ENCODE results near the gene PRSS1. TPM values are rescaled to one million over a fixed set of nuclear protein-coding genes. Genes with fewer than 3 reads are reported as not detected.

The PRSS1 gene
- total and polyA plus RNA-seq, 2 experiments from 2014 or later: not detected

GRCh38 chr7:142716596-142716995, 32.7 kb upstream of the PRSS1 start:
- Histone ChIP-seq H3K27me3 (ENCODE audit: insufficient read depth) (no peaks in the 10 kb centered on the region), H4K20me1 (replicated peaks; ENCODE audit: insufficient read depth) (no peaks in the 10 kb centered on the region), H3K4me3 (no peak overlapping the region), H3K4me1 (ENCODE audit: insufficient read depth) (peaks cover 7% of the 10 kb centered on the region), H2AFZ (no peak overlapping the region), H3K27ac (ENCODE audit: low read depth) (no peak overlapping the region), H3K4me2 (no peak overlapping the region), H3K79me2 (replicated peaks; ENCODE audit: insufficient read depth) (no peaks in the 10 kb centered on the region), H3F3A (replicated peaks; ENCODE audit: low read depth) (no peaks in the 10 kb centered on the region), H3K36me3 (ENCODE audit: insufficient read depth) (no peaks in the 10 kb centered on the region), H3K9me2 (ENCODE audit: insufficient read depth) (peaks cover 6% of the 10 kb centered on the region; the same call in 1 of the 2 replicates)
- peaks cover 3% of the 10 kb centered on the region for H3K27me3 Mint-ChIP-seq (ENCODE audit: insufficient read depth, low read depth, poor library complexity)
- ATAC-seq (no peak), DNase-seq (ENCODE audit: low spot score) (no peak)
- TF ChIP-seq, protein P1, sequence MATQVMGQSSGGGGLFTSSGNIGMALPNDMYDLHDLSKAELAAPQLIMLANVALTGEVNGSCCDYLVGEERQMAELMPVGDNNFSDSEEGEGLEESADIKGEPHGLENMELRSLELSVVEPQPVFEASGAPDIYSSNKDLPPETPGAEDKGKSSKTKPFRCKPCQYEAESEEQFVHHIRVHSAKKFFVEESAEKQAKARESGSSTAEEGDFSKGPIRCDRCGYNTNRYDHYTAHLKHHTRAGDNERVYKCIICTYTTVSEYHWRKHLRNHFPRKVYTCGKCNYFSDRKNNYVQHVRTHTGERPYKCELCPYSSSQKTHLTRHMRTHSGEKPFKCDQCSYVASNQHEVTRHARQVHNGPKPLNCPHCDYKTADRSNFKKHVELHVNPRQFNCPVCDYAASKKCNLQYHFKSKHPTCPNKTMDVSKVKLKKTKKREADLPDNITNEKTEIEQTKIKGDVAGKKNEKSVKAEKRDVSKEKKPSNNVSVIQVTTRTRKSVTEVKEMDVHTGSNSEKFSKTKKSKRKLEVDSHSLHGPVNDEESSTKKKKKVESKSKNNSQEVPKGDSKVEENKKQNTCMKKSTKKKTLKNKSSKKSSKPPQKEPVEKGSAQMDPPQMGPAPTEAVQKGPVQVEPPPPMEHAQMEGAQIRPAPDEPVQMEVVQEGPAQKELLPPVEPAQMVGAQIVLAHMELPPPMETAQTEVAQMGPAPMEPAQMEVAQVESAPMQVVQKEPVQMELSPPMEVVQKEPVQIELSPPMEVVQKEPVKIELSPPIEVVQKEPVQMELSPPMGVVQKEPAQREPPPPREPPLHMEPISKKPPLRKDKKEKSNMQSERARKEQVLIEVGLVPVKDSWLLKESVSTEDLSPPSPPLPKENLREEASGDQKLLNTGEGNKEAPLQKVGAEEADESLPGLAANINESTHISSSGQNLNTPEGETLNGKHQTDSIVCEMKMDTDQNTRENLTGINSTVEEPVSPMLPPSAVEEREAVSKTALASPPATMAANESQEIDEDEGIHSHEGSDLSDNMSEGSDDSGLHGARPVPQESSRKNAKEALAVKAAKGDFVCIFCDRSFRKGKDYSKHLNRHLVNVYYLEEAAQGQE (IDR thresholded peaks at IDR 0.05; ENCODE audit: unreplicated experiment): no peak
- no peak for TF ChIP-seq CTCF (conservative IDR thresholded peaks at IDR 0.05; ENCODE audit: low read depth in 2 of 2)
- no peak for TF ChIP-seq EZH2phosphoT487 (IDR thresholded peaks at IDR 0.05; ENCODE audit: unreplicated experiment)
- TF ChIP-seq, protein P2, sequence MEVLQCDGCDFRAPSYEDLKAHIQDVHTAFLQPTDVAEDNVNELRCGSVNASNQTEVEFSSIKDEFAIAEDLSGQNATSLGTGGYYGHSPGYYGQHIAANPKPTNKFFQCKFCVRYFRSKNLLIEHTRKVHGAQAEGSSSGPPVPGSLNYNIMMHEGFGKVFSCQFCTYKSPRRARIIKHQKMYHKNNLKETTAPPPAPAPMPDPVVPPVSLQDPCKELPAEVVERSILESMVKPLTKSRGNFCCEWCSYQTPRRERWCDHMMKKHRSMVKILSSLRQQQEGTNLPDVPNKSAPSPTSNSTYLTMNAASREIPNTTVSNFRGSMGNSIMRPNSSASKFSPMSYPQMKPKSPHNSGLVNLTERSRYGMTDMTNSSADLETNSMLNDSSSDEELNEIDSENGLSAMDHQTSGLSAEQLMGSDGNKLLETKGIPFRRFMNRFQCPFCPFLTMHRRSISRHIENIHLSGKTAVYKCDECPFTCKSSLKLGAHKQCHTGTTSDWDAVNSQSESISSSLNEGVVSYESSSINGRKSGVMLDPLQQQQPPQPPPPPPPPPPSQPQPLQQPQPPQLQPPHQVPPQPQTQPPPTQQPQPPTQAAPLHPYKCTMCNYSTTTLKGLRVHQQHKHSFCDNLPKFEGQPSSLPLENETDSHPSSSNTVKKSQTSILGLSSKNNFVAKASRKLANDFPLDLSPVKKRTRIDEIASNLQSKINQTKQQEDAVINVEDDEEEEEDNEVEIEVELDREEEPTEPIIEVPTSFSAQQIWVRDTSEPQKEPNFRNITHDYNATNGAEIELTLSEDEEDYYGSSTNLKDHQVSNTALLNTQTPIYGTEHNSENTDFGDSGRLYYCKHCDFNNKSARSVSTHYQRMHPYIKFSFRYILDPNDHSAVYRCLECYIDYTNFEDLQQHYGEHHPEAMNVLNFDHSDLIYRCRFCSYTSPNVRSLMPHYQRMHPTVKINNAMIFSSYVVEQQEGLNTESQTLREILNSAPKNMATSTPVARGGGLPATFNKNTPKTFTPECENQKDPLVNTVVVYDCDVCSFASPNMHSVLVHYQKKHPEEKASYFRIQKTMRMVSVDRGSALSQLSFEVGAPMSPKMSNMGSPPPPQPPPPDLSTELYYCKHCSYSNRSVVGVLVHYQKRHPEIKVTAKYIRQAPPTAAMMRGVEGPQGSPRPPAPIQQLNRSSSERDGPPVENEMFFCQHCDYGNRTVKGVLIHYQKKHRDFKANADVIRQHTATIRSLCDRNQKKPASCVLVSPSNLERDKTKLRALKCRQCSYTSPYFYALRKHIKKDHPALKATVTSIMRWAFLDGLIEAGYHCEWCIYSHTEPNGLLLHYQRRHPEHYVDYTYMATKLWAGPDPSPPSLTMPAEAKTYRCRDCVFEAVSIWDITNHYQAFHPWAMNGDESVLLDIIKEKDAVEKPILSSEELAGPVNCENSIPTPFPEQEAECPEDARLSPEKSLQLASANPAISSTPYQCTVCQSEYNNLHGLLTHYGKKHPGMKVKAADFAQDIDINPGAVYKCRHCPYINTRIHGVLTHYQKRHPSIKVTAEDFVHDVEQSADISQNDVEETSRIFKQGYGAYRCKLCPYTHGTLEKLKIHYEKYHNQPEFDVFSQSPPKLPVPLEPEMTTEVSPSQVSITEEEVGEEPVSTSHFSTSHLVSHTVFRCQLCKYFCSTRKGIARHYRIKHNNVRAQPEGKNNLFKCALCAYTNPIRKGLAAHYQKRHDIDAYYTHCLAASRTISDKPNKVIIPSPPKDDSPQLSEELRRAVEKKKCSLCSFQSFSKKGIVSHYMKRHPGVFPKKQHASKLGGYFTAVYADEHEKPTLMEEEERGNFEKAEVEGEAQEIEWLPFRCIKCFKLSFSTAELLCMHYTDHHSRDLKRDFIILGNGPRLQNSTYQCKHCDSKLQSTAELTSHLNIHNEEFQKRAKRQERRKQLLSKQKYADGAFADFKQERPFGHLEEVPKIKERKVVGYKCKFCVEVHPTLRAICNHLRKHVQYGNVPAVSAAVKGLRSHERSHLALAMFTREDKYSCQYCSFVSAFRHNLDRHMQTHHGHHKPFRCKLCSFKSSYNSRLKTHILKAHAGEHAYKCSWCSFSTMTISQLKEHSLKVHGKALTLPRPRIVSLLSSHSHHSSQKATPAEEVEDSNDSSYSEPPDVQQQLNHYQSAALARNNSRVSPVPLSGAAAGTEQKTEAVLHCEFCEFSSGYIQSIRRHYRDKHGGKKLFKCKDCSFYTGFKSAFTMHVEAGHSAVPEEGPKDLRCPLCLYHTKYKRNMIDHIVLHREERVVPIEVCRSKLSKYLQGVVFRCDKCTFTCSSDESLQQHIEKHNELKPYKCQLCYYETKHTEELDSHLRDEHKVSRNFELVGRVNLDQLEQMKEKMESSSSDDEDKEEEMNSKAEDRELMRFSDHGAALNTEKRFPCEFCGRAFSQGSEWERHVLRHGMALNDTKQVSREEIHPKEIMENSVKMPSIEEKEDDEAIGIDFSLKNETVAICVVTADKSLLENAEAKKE (CRISPR knock-in tag; IDR thresholded peaks at IDR 0.05): no peak
- TF ChIP-seq JUNB (IDR thresholded peaks at IDR 0.05; ENCODE audit: unreplicated experiment): no peak
- no peak for TF ChIP-seq ZNF331 (CRISPR knock-in tag; IDR thresholded peaks at IDR 0.05; ENCODE audit: low read depth)
- TF ChIP-seq STAT1 (IDR thresholded peaks at IDR 0.05; ENCODE audit: unreplicated experiment): no peak
- no peak for TF ChIP-seq POLR2AphosphoS5 (IDR thresholded peaks at IDR 0.05; ENCODE audit: low read depth)
- no peak for TF ChIP-seq EZH2 (IDR thresholded peaks at IDR 0.05; ENCODE audit: low read depth, unreplicated experiment)
- no peak for TF ChIP-seq NANOG (IDR thresholded peaks at IDR 0.05; ENCODE audit: borderline replicate concordance)
- TF ChIP-seq CREB1 (CRISPR knock-in tag; IDR thresholded peaks at IDR 0.05; ENCODE audit: low read depth): no peak
- TF ChIP-seq, protein P3, sequence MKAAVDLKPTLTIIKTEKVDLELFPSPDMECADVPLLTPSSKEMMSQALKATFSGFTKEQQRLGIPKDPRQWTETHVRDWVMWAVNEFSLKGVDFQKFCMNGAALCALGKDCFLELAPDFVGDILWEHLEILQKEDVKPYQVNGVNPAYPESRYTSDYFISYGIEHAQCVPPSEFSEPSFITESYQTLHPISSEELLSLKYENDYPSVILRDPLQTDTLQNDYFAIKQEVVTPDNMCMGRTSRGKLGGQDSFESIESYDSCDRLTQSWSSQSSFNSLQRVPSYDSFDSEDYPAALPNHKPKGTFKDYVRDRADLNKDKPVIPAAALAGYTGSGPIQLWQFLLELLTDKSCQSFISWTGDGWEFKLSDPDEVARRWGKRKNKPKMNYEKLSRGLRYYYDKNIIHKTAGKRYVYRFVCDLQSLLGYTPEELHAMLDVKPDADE (IDR thresholded peaks at IDR 0.05): no peak
- TF ChIP-seq ZNF114 (CRISPR knock-in tag; IDR thresholded peaks at IDR 0.05): no peak
- no peaks in the 10 kb centered on the region for H3K9me3 Mint-ChIP-seq
- no peak overlapping the region for H3K4me3 Mint-ChIP-seq
- H3K4me1 Mint-ChIP-seq: peaks cover 8% of the 10 kb centered on the region
- no peaks in the 10 kb centered on the region for H3K36me3 Mint-ChIP-seq (ENCODE audit: low read depth)
- no peak overlapping the region for H3K27ac Mint-ChIP-seq

All from GM23338 (cell line).